ENCODE results near the gene CLMN. TPM values are rescaled to one million over a fixed set of nuclear protein-coding genes. Genes with fewer than 3 reads are reported as not detected.

The CLMN gene
- total and polyA plus RNA-seq, 2 donors (not counting 3 experiments of a cell fraction or from before 2014, with no cell fraction given), result 0.72 to 9.6 TPM

- FAIRE-seq, result no peak
- Histone ChIP-seq H3K4me1 (ENCODE audit: control insufficient read depth, extremely low read depth, insufficient read depth, low read length) (no peaks in the 10 kb centered on the region), H3K4me3 (replicated peaks in 1 of 3; ENCODE audit: insufficient read depth in 1 of 3, low read depth in 1 of 3, low read length in 3 of 3) (no peak overlapping the region), H3K9me3 (replicated peaks; ENCODE audit: control insufficient read depth, insufficient read depth, low read length) (no peaks in the 10 kb centered on the region), H3K4me2 (ENCODE audit: insufficient read depth, low read length) (no peak overlapping the region), H4K20me1 (replicated peaks; ENCODE audit: control insufficient read depth, extremely low read depth, insufficient read depth, low read length) (no peaks in the 10 kb centered on the region), H3K9ac (replicated peaks; ENCODE audit: extremely low read depth, insufficient read depth, low read length) (no peak overlapping the region), H3K27ac (ENCODE audit: insufficient read depth, low read depth, low read length) (no peak overlapping the region), H2AFZ (ENCODE audit: low read depth, low read length) (no peak overlapping the region), H3K9me1 (replicated peaks; ENCODE audit: control insufficient read depth, extremely low read depth, insufficient read depth, low read length) (no peaks in the 10 kb centered on the region), H3K36me3 (ENCODE audit: control insufficient read depth in 2 of 2, extremely low read depth in 1 of 2, insufficient read depth in 2 of 2, low read length in 2 of 2) (no peaks in the 10 kb centered on the region), H3K27me3 (ENCODE audit: control insufficient read depth in 2 of 2, insufficient read depth in 2 of 2, low read length in 2 of 2) (no peaks in the 10 kb centered on the region), H3K79me2 (ENCODE audit: control insufficient read depth, insufficient read depth, low read length) (no peaks in the 10 kb centered on the region)
- no peak for TF ChIP-seq FOS (IDR thresholded peaks at IDR 0.05; ENCODE audit: borderline replicate concordance, insufficient read depth, low read length)
- TF ChIP-seq JUN (IDR thresholded peaks at IDR 0.05; ENCODE audit: borderline replicate concordance, insufficient read depth, insufficient read length, low read depth), result no peak
- TF ChIP-seq POLR2AphosphoS5 (IDR thresholded peaks at IDR 0.05; ENCODE audit: insufficient read depth, low read depth, low read length), result no peak
- TF ChIP-seq, protein P1, sequence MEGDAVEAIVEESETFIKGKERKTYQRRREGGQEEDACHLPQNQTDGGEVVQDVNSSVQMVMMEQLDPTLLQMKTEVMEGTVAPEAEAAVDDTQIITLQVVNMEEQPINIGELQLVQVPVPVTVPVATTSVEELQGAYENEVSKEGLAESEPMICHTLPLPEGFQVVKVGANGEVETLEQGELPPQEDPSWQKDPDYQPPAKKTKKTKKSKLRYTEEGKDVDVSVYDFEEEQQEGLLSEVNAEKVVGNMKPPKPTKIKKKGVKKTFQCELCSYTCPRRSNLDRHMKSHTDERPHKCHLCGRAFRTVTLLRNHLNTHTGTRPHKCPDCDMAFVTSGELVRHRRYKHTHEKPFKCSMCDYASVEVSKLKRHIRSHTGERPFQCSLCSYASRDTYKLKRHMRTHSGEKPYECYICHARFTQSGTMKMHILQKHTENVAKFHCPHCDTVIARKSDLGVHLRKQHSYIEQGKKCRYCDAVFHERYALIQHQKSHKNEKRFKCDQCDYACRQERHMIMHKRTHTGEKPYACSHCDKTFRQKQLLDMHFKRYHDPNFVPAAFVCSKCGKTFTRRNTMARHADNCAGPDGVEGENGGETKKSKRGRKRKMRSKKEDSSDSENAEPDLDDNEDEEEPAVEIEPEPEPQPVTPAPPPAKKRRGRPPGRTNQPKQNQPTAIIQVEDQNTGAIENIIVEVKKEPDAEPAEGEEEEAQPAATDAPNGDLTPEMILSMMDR (IDR thresholded peaks at IDR 0.05; ENCODE audit: extremely low read depth in 1 of 2, insufficient read depth in 1 of 2, low read depth in 1 of 2, low read length in 2 of 2), result no peak
- TF ChIP-seq MYC (IDR thresholded peaks at IDR 0.05; ENCODE audit: low read depth, low read length), result no peak
- TF ChIP-seq, protein P2, sequence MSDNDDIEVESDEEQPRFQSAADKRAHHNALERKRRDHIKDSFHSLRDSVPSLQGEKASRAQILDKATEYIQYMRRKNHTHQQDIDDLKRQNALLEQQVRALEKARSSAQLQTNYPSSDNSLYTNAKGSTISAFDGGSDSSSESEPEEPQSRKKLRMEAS (IDR thresholded peaks at IDR 0.05; ENCODE audit: insufficient read depth, insufficient read length), result no peak
- no peak for TF ChIP-seq EZH2 (IDR thresholded peaks at IDR 0.05; ENCODE audit: borderline replicate concordance, low read depth, low read length, severe bottlenecking)
- TF ChIP-seq POLR2A (IDR thresholded peaks at IDR 0.05; ENCODE audit: low read depth, low read length), result no peak
- no peak for TF ChIP-seq GATA2 (IDR thresholded peaks at IDR 0.05; ENCODE audit: insufficient read depth, insufficient read length, low read depth, low read length)
- CTCF ChIA-PET, result no interaction called here
- dilution Hi-C loops (cut with MboI; ENCODE audit: extremely low pct_ligation_motif_present, low sequenced_read_pairs) (no loop called here), intact Hi-C loops (cut with micrococcal nuclease) (no loop called here)
- no peak for DNase-seq (ENCODE audit: low read depth, low spot score)
- no TSS peak for BruUV-seq (replicated peaks)
- POLR2A ChIA-PET, result no interaction called here
Observed at GRCh38 chr14:95211721-95212504, 107.8 kb downstream of the CLMN start.
